ENCODE results near the gene SLIT3. TPM values are rescaled to one million over a fixed set of nuclear protein-coding genes. Genes with fewer than 3 reads are reported as not detected.

SLIT3 gene
- polyA plus RNA-seq, 3 donors: 48.8 to 51.1 (median 50.1) TPM

- DNase-seq (ENCODE audit: low read depth in 3 of 3, low spot score in 2 of 3): no peak
Measured at GRCh38 chr5:169089343-169089742, 211.6 kb downstream of the SLIT3 start.

- no peak for DNase-seq (ENCODE audit: low read depth in 3 of 3, low spot score in 2 of 3)
Measured at GRCh38 chr5:169088028-169088725, 212.8 kb downstream of the SLIT3 start.

- no peak for DNase-seq (ENCODE audit: low read depth in 3 of 3, low spot score in 2 of 3)
Measured at GRCh38 chr5:169085636-169086035, 215.3 kb downstream of the SLIT3 start.

- no peak for DNase-seq (ENCODE audit: low read depth in 3 of 3, low spot score in 2 of 3)
Measured at GRCh38 chr5:169085212-169085611, 215.7 kb downstream of the SLIT3 start.

GRCh38 chr5:169084775-169085174, 216.2 kb downstream of the SLIT3 start:
- DNase-seq (ENCODE audit: low read depth in 3 of 3, low spot score in 2 of 3): no peak

- no peak for DNase-seq (ENCODE audit: low read depth in 3 of 3, low spot score in 2 of 3)
Measured at GRCh38 chr5:169083394-169084018, 217.4 kb downstream of the SLIT3 start.

GRCh38 chr5:169081000-169081724, 219.8 kb downstream of the SLIT3 start:
- DNase-seq (ENCODE audit: low read depth in 3 of 3, low spot score in 2 of 3): no peak

- no peak for DNase-seq (ENCODE audit: low read depth in 3 of 3, low spot score in 2 of 3)
Measured at GRCh38 chr5:169080448-169080911, 220.5 kb downstream of the SLIT3 start.

- DNase-seq (ENCODE audit: low read depth in 3 of 3, low spot score in 2 of 3): no peak
Measured at GRCh38 chr5:169079697-169080096, 221.2 kb downstream of the SLIT3 start.

- DNase-seq (ENCODE audit: low read depth in 3 of 3, low spot score in 2 of 3): no peak
Measured at GRCh38 chr5:169074839-169075238, 226.1 kb downstream of the SLIT3 start.

GRCh38 chr5:169072233-169072632, 228.7 kb downstream of the SLIT3 start:
- DNase-seq (ENCODE audit: low read depth in 3 of 3, low spot score in 2 of 3): no peak

- no peak for DNase-seq (ENCODE audit: low read depth in 3 of 3, low spot score in 2 of 3)
Measured at GRCh38 chr5:169070413-169070812, 230.5 kb downstream of the SLIT3 start.

- no peak for DNase-seq (ENCODE audit: low read depth in 3 of 3, low spot score in 2 of 3)
Measured at GRCh38 chr5:169067751-169068173, 233.2 kb downstream of the SLIT3 start.

- DNase-seq (ENCODE audit: low read depth in 3 of 3, low spot score in 2 of 3): no peak
Measured at GRCh38 chr5:169065400-169065799, 235.5 kb downstream of the SLIT3 start.

GRCh38 chr5:169064093-169064492, 236.8 kb downstream of the SLIT3 start:
- DNase-seq (ENCODE audit: low read depth in 3 of 3, low spot score in 2 of 3): no peak

- no peak for DNase-seq (ENCODE audit: low read depth in 3 of 3, low spot score in 2 of 3)
Measured at GRCh38 chr5:169063316-169063953, 237.5 kb downstream of the SLIT3 start.

GRCh38 chr5:169062690-169063089, 238.2 kb downstream of the SLIT3 start:
- no peak for DNase-seq (ENCODE audit: low read depth in 3 of 3, low spot score in 2 of 3)

GRCh38 chr5:169054506-169054905, 246.4 kb downstream of the SLIT3 start:
- DNase-seq (ENCODE audit: low read depth in 3 of 3, low spot score in 2 of 3): no peak

GRCh38 chr5:169052207-169052606, 248.7 kb downstream of the SLIT3 start:
- DNase-seq (ENCODE audit: low read depth in 3 of 3, low spot score in 2 of 3): no peak

GRCh38 chr5:169051351-169051750, 249.6 kb downstream of the SLIT3 start:
- DNase-seq (ENCODE audit: low read depth in 3 of 3, low spot score in 2 of 3): no peak

GRCh38 chr5:169050636-169051035, 250.3 kb downstream of the SLIT3 start:
- DNase-seq (ENCODE audit: low read depth in 3 of 3, low spot score in 2 of 3): no peak
